Stimulated activated CD4-positive, alpha-beta T cell treated with anti-CD3 and anti-CD28 coated beads, Interleukin-2, amount 100 ng/mL, for 48 hours (primary cell): ENCODE results near the gene CEACAM4.
A peak's percentile ranks its signal among the peaks of the same experiment; 100 is the strongest.

Experiments
- DNase-seq, 2 donors: peaks; one replicate each; pipeline ENCODE4 v3.0.0-alpha.2; 2020

The CEACAM4 gene

GRCh38 chr19:41616792-41617621 lies 9.9 kb downstream of the CEACAM4 start:
- no peak for DNase-seq

GRCh38 chr19:41615207-41615606 lies 11.7 kb downstream of the CEACAM4 start:
- no peak for DNase-seq

GRCh38 chr19:41612483-41612882 lies 14.4 kb downstream of the CEACAM4 start:
- DNase-seq: no peak

GRCh38 chr19:41610789-41611188 lies 16.1 kb downstream of the CEACAM4 start:
- no peak for DNase-seq

- DNase-seq: no peak
Observed at GRCh38 chr19:41607668-41608067, 19.2 kb downstream of the CEACAM4 start.

GRCh38 chr19:41606215-41606837 lies 20.5 kb downstream of the CEACAM4 start:
- DNase-seq: no peak

- DNase-seq: no peak
Observed at GRCh38 chr19:41604831-41605230, 22.0 kb downstream of the CEACAM4 start.

- no peak for DNase-seq
Observed at GRCh38 chr19:41601771-41602170, 25.1 kb downstream of the CEACAM4 start.

- DNase-seq: no peak
Observed at GRCh38 chr19:41599175-41599966, 27.5 kb downstream of the CEACAM4 start.

GRCh38 chr19:41597600-41598041 lies 29.3 kb downstream of the CEACAM4 start:
- DNase-seq: peak; percentile 69 to 73

GRCh38 chr19:41595890-41596280 lies 31.0 kb downstream of the CEACAM4 start:
- no peak for DNase-seq

- DNase-seq: peak; percentile 57 to 62
Observed at GRCh38 chr19:41595258-41595889, 31.5 kb downstream of the CEACAM4 start.

- no peak for DNase-seq
Observed at GRCh38 chr19:41591951-41592562, 34.8 kb downstream of the CEACAM4 start.

GRCh38 chr19:41590936-41591335 lies 35.9 kb downstream of the CEACAM4 start:
- DNase-seq: no peak

- DNase-seq: no peak
Observed at GRCh38 chr19:41589371-41589770, 37.5 kb downstream of the CEACAM4 start.

- DNase-seq: no peak
Observed at GRCh38 chr19:41588497-41589209, 38.2 kb downstream of the CEACAM4 start.

- DNase-seq: no peak
Observed at GRCh38 chr19:41587838-41588210, 39.0 kb downstream of the CEACAM4 start.

GRCh38 chr19:41587101-41587837 lies 39.6 kb downstream of the CEACAM4 start:
- DNase-seq: no peak

- no peak for DNase-seq
Observed at GRCh38 chr19:41586064-41586463, 40.8 kb downstream of the CEACAM4 start.

GRCh38 chr19:41584931-41585330 lies 41.9 kb downstream of the CEACAM4 start:
- no peak for DNase-seq

GRCh38 chr19:41584260-41584810 lies 42.5 kb downstream of the CEACAM4 start:
- no peak for DNase-seq
